AG20443 (cell line): ENCODE data around the gene INHA.

ENCODE experiments used
- DNase-seq: peaks from one replicate; pipeline ENCODE4 v3.0.0; 2012; ENCODE audit warnings: low spot score, mixed read lengths

Gene INHA

GRCh38 chr2:219612577-219613286 lies 40.6 kb downstream of the INHA start:
- DNase-seq: no peak

- DNase-seq: no peak
These were observed 41.5 kb downstream of the INHA start for GRCh38 chr2:219613461-219614070.

GRCh38 chr2:219614076-219614860 lies 42.2 kb downstream of the INHA start:
- DNase-seq: no peak

GRCh38 chr2:219615036-219615435 lies 42.9 kb downstream of the INHA start:
- no peak for DNase-seq

GRCh38 chr2:219615894-219616293 lies 43.8 kb downstream of the INHA start:
- no peak for DNase-seq

- DNase-seq: no peak
These were observed 44.4 kb downstream of the INHA start for GRCh38 chr2:219616550-219616949.

GRCh38 chr2:219618733-219619122 lies 46.6 kb downstream of the INHA start:
- DNase-seq: no peak

GRCh38 chr2:219619235-219619634 lies 47.1 kb downstream of the INHA start:
- no peak for DNase-seq

GRCh38 chr2:219620546-219620945 lies 48.4 kb downstream of the INHA start:
- DNase-seq: no peak

GRCh38 chr2:219621935-219622334 lies 49.8 kb downstream of the INHA start:
- DNase-seq: no peak

GRCh38 chr2:219622472-219622871 lies 50.4 kb downstream of the INHA start:
- no peak for DNase-seq

- DNase-seq: no peak
These were observed 52.5 kb downstream of the INHA start for GRCh38 chr2:219624565-219624964.

- no peak for DNase-seq
These were observed 53.1 kb downstream of the INHA start for GRCh38 chr2:219625179-219625578.
